Ammon's horn (tissue), 1 donor: ENCODE data around the gene ATXN10.
A peak's percentile ranks its signal among the peaks of the same experiment; 100 is the strongest.
"Not testable (repeated sequence)": the region's sequence is repeated elsewhere in the genome, so short reads cannot be mapped to it uniquely, and the experiment has no call there.

ENCODE experiments used
- DNase-seq: peaks from one replicate; pipeline ENCODE4 v3.0.0-alpha.2; 2016; ENCODE audit warnings: low spot score

ATXN10 gene

GRCh38 chr22:45678961-45679912 lies 7.6 kb downstream of the ATXN10 start:
- DNase-seq: peak; percentile 46

DNA sequence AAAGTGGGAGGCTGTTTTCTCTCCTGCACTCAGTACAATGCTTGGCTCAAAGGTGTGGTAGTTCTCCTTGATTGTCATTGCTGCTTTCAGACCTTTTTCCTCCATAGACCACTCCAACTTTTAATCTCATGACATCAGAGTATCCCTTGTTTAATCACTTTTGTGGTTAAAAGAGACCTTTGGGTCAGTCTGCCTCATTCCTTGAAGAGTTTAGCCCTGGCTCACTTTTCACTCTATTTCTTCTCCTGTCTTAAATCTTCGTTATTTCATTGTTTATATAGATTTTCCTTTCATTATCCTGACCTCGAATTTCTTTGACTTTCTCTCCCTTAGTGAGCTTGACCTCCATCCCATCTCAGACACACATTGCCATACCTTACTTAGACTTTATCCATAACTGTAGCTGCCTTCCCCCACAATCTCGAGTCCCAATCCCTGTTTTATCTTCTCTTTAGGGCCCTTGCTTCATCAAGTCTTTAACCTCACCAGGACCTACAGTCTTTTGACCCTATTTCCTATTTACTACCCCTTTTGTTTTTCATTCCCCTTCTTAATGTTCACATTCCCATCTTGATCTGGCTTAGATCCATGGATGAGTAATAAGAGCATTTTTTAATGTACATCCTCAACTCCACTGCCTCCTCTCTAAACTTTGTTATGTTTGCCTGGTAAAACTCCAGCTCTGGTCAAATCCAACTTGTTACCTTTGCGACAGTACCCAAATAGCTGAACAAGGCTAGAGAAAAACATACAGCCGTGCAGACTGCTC lies 9.5 kb downstream of the ATXN10 start:
- DNase-seq: no peak

- no peak for DNase-seq
Measured at GRCh38 chr22:45682064-45682463, 10.4 kb downstream of the ATXN10 start.

DNA sequence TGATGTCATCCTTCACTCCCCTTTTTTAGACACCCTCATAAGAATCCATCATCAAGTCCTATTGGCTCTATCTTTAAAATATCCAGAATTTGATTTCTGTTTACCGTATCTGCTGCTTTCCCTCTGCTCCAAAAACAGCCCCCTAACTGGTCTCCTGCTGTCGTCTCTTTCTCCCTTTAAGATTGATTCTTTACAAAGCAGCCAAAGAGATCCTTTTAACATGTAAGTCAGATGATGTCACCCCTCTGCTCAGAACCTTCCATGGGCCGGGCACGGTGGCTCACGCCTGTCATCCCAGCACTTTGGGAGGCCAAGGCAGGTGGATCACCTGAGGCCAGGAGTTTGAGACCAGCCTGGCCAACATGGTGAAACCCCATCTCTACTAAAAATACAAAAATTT lies 11.1 kb downstream of the ATXN10 start:
- DNase-seq: not testable (repeated sequence)

- DNase-seq: peak; percentile 18
Measured at GRCh38 chr22:45683248-45683647, 11.6 kb downstream of the ATXN10 start.

DNA sequence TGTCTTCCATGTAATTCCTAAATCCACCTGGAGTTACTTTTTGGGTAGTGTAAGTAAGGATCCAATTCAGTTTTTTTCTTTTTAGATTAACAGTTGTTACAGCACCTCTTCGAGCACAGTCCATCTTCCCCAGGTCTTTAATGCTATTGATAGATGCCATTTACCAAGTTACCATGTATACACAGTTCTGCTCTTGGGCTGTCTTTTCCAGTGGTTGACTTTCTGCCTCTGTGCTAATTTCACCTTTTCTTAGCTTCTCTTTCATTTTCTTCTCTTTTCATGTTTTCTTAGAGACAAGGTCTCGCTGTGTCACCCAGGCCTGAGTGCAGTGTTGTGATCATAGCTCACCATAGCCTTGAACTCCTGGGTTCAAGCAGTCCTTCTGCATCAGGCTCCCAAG lies 12.0 kb downstream of the ATXN10 start:
- no peak for DNase-seq

- no peak for DNase-seq
Measured at GRCh38 chr22:45684169-45684568, 12.5 kb downstream of the ATXN10 start.

GRCh38 chr22:45684752-45685574 lies 13.3 kb downstream of the ATXN10 start:
- no peak for DNase-seq

GRCh38 chr22:45686004-45686403 lies 14.4 kb downstream of the ATXN10 start:
- no peak for DNase-seq

DNA sequence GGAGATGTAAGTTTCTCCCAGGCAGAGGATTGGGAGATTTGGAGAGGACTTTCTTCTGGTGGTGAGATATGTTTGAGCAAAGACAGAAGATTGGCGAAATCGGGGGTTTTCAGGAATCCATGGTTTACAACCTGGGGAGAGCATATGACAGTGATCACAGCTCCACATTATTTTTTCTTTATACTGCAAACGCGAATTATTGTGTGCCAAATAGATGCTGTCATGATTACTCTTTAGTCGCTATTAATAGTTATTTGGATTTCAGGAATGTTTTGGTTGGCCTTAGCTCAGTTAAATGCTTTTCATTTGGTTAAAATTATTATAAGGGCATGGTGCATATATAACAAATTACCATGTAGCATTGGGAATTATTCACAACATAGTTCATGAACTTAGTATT lies 15.2 kb downstream of the ATXN10 start:
- no peak for DNase-seq

GRCh38 chr22:45688600-45689080 lies 17.0 kb downstream of the ATXN10 start:
- no peak for DNase-seq

GRCh38 chr22:45689211-45689610 lies 17.6 kb downstream of the ATXN10 start:
- DNase-seq: no peak

DNA sequence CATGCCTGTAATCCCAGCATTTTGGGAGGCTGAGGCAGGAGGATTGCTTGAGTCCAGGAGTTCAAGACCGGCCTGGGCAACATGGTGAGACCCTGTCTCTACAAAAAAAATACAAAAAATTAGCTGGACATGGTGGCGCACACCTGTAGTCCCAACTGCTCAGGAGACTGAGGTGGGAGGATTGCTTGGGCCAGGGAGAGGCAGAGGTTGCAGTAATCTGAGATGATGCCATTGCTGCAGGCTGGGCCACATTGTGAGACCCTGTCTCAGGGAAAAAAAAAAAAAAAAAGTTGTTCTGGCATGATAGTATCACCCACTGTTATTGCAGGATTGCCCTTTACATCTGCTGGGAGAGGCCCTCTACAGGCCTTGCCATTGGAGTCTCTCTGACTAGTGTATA lies 18.4 kb downstream of the ATXN10 start:
- DNase-seq: no peak

GRCh38 chr22:45692549-45692948 lies 20.9 kb downstream of the ATXN10 start:
- no peak for DNase-seq

DNA sequence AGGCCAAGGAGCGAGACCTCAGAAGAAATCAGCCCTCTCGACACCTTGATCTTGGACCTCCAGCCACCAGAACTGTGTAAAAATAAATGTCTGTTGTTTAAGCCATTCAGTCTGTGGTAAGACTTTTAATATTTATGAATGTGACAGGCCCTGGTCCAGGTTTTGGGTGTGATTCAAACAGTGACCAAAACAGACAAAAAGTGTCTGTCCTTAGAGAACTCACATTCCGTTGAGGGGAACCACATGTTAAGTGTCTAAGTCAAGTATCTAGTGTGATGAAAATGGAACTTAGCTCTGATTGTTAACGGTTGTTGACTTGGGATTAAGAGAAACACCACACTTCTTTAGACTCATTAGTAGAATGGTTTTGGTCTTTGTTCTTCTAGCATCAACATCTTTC lies 22.2 kb downstream of the ATXN10 start:
- no peak for DNase-seq

DNA sequence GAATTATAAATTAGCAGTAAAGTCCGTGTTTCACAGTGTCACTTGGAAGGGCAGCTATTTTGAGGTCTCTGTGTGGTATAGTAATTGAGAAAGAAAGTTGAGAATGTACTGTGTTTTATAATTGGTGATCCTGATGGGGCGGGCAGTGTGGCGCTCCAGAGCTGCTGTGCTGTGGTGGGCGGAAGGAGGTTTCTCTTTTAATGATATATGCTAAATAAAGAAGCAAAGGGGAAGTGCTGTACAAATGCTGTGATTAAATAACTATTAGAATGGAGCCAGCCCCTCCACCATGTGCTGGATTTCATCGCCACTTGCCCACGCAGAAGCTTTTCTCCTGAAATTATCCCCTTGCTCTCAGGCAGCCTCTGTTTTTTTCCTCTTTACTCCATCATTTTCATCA lies 24.6 kb downstream of the ATXN10 start:
- DNase-seq: peak; percentile 33

GRCh38 chr22:45698094-45698493 lies 26.5 kb downstream of the ATXN10 start:
- no peak for DNase-seq

GRCh38 chr22:45702981-45703380 lies 31.3 kb downstream of the ATXN10 start:
- DNase-seq: no peak

DNA sequence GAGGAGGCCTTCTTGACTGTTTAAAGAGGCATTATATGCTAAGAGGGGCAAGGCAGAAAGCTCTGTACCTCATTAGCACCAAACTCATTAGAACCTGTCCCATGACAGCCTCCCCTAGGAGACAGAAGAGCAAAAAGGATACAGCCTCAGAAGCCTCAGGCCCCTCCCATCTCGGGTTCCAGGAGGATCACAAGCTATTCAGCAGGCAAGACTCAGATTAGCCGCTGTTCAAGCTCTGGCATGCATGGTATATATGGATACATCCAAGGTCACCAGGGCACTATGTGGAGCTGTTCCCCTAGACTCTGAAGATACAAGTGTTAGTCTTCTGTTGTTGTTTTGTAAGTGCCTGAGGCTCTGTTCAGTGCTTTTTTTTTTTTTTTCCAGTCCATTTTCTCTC lies 32.1 kb downstream of the ATXN10 start:
- no peak for DNase-seq

- no peak for DNase-seq
Measured at GRCh38 chr22:45704648-45705047, 33.0 kb downstream of the ATXN10 start.

DNA sequence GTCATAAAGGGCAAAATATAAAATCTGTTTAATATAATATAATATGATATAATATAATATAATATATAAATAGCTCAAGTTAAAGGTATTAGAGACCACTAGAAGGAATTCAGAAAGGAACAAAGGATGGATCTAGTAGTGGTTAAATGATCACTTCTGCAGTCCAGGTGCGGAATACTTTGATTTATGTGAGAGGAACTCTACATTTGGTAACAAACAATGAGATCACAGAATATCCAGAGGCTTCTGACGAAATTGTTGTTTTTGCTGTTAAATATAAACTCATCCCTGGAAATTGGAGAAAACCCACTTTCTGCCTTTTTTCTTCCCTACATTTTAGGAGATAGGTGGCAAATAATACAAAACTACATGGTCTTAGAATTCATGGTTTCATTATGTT lies 36.0 kb downstream of the ATXN10 start:
- DNase-seq: no peak

DNA sequence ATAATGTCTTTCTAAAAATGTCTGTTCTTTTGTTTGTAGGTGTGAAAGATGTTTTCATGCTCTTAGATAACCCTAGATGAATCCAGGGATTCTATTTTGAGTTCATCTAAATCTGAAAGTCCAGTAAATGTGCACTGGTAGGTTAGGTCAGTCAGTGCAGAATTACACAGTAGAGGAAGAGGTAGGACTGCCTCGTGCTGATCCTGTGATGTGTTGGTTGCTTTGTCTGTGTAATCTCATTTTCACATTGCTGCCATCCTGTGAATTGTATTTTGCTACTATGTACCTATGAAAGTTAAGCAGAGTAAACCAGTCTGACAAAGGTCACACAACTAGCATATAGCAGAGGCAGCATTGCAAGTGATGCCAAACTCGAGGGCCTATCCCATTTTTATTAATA lies 36.5 kb downstream of the ATXN10 start:
- no peak for DNase-seq
